ENCODE measurements around the gene CREBBP. TPM values are rescaled to one million over a fixed set of nuclear protein-coding genes. Genes with fewer than 3 reads are reported as not detected.

Gene CREBBP
- total RNA-seq, 1 donor from 2014 or later: 109 TPM

- H3K9me3 Mint-ChIP-seq (ENCODE audit: unreplicated experiment): no peaks in the 10 kb centered on the region
- no peak for TF ChIP-seq CTCF (IDR thresholded peaks at IDR 0.05)
- no peak overlapping the region for H3K27ac Mint-ChIP-seq (ENCODE audit: unreplicated experiment)
- peaks cover 51% of the 10 kb centered on the region for H3K4me1 Mint-ChIP-seq (ENCODE audit: unreplicated experiment)
- H3K4me3 Mint-ChIP-seq (ENCODE audit: unreplicated experiment): no peak overlapping the region
- DNase-seq (ENCODE audit: extremely low spot score, unreplicated experiment): no peak
- H3K27me3 Mint-ChIP-seq (ENCODE audit: unreplicated experiment): no peaks in the 10 kb centered on the region
- H3K36me3 Mint-ChIP-seq (ENCODE audit: unreplicated experiment): no peaks in the 10 kb centered on the region
Observed at GRCh38 chr16:3856367-3857141, 24.0 kb downstream of the CREBBP start.

- H3K27ac Mint-ChIP-seq (ENCODE audit: unreplicated experiment): no peak overlapping the region
- no peaks in the 10 kb centered on the region for H3K27me3 Mint-ChIP-seq (ENCODE audit: unreplicated experiment)
- H3K4me1 Mint-ChIP-seq (ENCODE audit: unreplicated experiment): peaks cover 42% of the 10 kb centered on the region
- H3K36me3 Mint-ChIP-seq (ENCODE audit: unreplicated experiment): no peaks in the 10 kb centered on the region
- no peak overlapping the region for H3K4me3 Mint-ChIP-seq (ENCODE audit: unreplicated experiment)
- DNase-seq (ENCODE audit: extremely low spot score, unreplicated experiment): no peak
- TF ChIP-seq CTCF (IDR thresholded peaks at IDR 0.05): no peak
- H3K9me3 Mint-ChIP-seq (ENCODE audit: unreplicated experiment): no peaks in the 10 kb centered on the region
Observed at GRCh38 chr16:3854750-3855541, 25.6 kb downstream of the CREBBP start.

- DNase-seq (ENCODE audit: extremely low spot score, unreplicated experiment): no peak
- Mint-ChIP-seq H3K27me3 (ENCODE audit: unreplicated experiment) (no peaks in the 10 kb centered on the region), H3K36me3 (ENCODE audit: unreplicated experiment) (peaks cover 8% of the 10 kb centered on the region), H3K27ac (ENCODE audit: unreplicated experiment) (no peak overlapping the region), H3K4me1 (ENCODE audit: unreplicated experiment) (peaks cover 21% of the 10 kb centered on the region), H3K4me3 (ENCODE audit: unreplicated experiment) (no peak overlapping the region), H3K9me3 (ENCODE audit: unreplicated experiment) (no peaks in the 10 kb centered on the region)
- no peak for TF ChIP-seq CTCF (IDR thresholded peaks at IDR 0.05)
Observed at GRCh38 chr16:3850544-3850899, 30.0 kb downstream of the CREBBP start.

GRCh38 chr16:3849751-3850543 lies 30.6 kb downstream of the CREBBP start:
- no peak overlapping the region for H3K27ac Mint-ChIP-seq (ENCODE audit: unreplicated experiment)
- H3K9me3 Mint-ChIP-seq (ENCODE audit: unreplicated experiment): no peaks in the 10 kb centered on the region

More at GRCh38 chr16:3849751-3850543, 30.6 kb downstream of the CREBBP start:
- Mint-ChIP-seq H3K4me1 (ENCODE audit: unreplicated experiment) (peaks cover 21% of the 10 kb centered on the region), H3K4me3 (ENCODE audit: unreplicated experiment) (no peak overlapping the region), H3K36me3 (ENCODE audit: unreplicated experiment) (peaks cover 10% of the 10 kb centered on the region), H3K27me3 (ENCODE audit: unreplicated experiment) (no peaks in the 10 kb centered on the region)
- TF ChIP-seq CTCF (IDR thresholded peaks at IDR 0.05): no peak
- DNase-seq (ENCODE audit: extremely low spot score, unreplicated experiment): no peak

All from osteocyte (in vitro differentiated cells).